GM12874 (cell line): ENCODE data around the gene ESD.

Experiments
- CTCF ChIP-seq: IDR thresholded peaks from 2 replicates; pipeline ENCODE4 v1.5.1; 2011; ENCODE audit warnings: low read depth, mild to moderate bottlenecking, control low read depth, low read length, moderate library complexity; ENCODE audit not compliant: insufficient read depth

Gene ESD

GRCh38 chr13:46771693-46772092 is 25.3 kb downstream of the ESD start:
- TF ChIP-seq CTCF: no peak

- TF ChIP-seq CTCF: no peak
Measured at GRCh38 chr13:46761866-46762265, 35.1 kb downstream of the ESD start.

- TF ChIP-seq CTCF: no peak
Measured at GRCh38 chr13:46761174-46761573, 35.8 kb downstream of the ESD start.

- no peak for TF ChIP-seq CTCF
Measured at GRCh38 chr13:46759846-46760245, 37.1 kb downstream of the ESD start.

GRCh38 chr13:46757640-46758039 is 39.3 kb downstream of the ESD start:
- TF ChIP-seq CTCF: no peak

- TF ChIP-seq CTCF: no peak
Measured at GRCh38 chr13:46756977-46757376, 40.0 kb downstream of the ESD start.

GRCh38 chr13:46754812-46755211 is 42.1 kb downstream of the ESD start:
- no peak for TF ChIP-seq CTCF

GRCh38 chr13:46753917-46754316 is 43.0 kb downstream of the ESD start:
- no peak for TF ChIP-seq CTCF
